ENCODE measurements around the gene IGLL5.
"Not testable (repeated sequence)": the region's sequence is repeated elsewhere in the genome, so short reads cannot be mapped to it uniquely, and the experiment has no call there.

Gene IGLL5

DNA sequence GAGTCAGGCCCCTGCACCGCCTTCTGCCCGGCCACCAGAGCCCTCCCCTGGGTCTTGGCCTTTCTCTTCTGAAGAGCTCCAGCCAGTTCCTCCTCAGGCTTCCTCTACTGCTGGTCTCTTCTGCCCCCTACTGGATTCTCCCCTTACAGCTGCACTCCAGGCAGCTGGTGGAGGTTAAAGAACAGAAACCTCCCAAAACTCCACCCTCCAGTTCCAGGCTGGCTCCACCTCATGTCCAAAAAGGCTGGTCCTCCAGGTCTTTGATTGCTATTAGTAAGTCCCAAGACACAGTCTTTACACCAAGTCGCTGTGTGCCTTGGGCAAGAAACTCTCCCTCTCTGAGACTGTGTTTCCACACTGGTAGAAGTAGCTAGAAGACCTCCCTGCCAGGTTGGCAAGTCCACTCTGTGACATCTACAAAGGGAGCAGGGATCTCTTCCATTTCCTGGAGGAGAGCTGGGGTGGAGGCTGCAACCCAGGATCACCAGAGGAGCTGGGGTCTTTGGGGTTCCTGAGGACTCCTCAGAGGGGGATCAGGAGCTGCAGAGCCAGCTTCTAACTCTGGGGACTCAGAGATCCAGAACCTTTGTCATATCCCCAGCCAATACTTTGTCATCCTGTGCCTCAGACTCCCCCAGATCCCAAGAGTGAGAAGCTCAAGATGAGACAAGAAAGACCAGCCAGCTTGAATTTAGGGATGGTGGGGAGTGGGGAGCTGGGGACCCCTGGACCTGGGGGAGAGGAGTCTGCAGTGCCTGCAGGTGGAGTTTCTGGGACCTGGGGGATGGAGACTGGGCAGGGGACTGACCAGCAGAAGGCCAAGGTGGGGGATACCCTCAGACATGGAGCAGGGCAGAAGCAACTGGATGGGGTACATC lies 3.4 kb upstream of the IGLL5 start:
- DNase-seq: peak in 32 of 58 donors; percentile 1 to 49 (median 14)

DNA sequence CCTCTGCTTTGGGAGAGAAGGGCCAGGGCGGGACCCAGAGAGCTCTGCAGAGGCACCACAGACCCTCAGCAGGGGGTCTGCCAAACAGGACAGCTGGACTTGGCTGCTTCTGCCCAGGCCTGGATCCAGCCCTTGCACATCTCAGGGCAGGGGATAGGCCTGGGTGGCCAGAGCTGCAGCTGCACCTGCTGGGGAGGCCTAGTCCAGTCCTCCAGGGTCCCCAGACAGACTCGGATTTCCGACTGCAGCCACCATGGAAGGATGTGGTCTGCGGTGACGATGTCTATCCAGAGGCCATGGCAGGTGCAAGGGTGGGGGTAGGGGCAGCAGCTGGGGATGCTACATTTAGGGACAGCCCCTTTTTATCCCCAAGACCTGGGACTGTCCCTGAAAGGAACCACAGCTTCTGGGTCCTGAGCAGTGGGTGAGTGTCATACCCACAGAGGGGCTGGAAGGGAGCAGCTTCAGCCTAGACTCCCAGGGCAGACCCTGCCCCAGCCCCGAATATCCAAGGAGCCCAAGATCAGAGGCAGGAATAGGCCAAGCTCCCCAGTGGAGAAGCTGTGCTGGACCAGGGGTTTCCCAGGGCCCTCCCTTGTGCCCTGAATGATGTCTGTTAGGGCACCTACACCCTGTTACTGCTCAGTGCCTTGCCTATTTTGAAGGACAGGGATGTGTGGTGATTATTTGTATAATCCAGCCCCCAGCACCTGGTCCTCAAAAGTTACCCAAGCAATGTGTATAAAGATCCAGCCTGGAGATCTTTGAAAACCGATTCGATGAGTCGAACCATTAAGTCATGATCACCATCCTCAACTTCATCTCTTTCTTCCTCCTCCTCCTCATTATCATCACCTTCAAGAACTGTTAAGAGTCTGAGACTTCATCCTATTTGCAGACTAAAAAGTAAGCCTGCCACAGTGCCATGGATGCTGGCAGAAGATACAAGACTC lies 2.5 kb upstream of the IGLL5 start:
- DNase-seq: no peak

DNA sequence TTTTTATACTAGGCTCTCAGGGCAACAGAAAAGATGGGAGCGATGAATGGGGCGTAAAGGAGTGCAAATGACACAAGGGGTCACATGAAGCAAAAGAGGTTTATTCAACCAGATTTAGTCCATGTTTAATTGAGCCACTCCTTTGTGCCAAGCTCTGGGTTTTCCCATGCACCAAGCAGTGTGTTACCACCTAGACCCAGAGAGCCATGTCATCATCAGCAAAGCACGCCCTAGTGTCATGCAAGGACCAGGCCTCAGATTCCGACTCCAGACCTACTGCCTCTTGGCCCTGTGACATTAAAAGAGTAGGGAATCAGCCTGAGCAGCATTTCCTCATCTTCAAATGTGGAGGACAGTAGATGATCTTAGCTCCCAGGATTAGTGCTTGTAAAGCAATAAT lies 1.1 kb upstream of the IGLL5 start:
- DNase-seq: no peak

DNA sequence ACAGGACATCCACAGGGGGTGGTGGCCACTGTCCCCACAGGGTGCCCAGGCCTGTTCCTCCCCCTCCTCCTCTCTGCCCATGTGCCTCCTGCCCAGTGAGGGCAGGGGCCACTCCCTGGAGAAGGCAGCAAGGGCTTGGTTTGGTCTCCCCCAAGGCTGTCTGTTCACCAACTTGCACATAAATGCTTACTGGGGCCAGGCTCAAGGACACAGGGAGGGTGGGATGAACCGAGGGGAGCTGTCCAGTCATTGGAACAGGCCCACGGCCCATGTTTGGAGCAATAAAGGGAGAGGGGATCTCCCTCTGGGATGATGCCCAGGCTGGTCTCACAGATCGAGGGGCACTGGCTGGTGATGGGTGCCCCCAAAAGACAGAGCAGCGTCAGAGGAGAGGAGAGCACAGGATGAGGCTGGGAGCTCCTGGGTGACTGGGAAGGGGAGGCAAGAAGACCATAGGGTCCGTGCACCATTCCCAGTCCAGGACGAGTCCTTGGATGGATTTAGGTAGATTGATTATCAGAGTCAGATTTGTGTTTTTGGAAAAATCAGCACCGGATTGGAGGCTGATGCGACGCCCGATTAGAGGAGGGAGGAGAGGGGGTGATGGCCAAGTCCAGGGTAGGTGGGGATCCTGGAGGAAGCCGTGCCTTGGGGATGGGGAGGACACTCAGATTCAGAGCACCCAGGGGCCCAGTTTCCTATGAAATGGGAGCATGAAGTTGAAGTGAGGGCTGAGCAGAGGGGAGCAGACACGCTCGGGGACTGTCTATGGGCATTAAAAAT lies 1.1 kb downstream of the IGLL5 start:
- no peak for DNase-seq

DNA sequence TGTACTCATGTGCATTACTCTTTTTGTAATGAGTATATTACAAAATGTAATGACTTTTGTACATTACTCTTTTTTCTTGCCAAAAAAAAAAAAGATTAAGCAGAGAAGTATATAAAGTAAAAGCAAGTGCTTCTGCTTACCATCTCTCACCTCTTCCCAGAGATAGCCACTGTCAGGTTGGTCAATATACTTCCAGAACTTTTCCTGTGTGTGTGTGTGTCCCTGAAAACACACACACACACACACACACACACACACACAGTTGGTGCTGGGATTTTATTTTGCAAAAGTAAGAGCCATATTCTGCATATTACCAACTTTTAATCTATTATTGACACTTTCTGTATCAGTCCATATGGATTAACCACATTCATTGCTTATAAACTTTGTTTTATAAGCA lies 2.5 kb downstream of the IGLL5 start:
- no peak for DNase-seq

DNA sequence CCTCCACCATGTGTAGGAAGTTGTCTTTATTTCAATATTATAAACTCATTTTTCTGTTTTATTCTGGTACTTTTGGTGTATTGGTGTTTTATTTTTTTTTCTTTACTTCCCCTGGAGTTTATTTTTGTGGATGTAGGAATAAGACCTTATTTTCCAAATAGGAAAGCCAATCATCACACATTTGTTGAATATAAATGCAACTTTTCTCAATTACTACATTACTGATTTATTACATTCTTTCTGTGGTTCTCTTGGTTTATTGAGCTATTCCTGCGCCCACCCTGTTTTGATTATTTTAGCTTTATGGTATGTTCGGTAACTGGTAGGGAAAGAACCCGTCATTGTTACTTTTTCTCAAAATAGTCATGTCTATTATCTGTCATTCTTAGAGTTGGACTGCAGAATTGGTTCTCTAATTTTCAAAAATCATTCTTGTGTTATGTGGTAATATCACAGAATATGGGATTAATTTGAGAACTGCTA lies 3.6 kb downstream of the IGLL5 start:
- DNase-seq: no peak

DNA sequence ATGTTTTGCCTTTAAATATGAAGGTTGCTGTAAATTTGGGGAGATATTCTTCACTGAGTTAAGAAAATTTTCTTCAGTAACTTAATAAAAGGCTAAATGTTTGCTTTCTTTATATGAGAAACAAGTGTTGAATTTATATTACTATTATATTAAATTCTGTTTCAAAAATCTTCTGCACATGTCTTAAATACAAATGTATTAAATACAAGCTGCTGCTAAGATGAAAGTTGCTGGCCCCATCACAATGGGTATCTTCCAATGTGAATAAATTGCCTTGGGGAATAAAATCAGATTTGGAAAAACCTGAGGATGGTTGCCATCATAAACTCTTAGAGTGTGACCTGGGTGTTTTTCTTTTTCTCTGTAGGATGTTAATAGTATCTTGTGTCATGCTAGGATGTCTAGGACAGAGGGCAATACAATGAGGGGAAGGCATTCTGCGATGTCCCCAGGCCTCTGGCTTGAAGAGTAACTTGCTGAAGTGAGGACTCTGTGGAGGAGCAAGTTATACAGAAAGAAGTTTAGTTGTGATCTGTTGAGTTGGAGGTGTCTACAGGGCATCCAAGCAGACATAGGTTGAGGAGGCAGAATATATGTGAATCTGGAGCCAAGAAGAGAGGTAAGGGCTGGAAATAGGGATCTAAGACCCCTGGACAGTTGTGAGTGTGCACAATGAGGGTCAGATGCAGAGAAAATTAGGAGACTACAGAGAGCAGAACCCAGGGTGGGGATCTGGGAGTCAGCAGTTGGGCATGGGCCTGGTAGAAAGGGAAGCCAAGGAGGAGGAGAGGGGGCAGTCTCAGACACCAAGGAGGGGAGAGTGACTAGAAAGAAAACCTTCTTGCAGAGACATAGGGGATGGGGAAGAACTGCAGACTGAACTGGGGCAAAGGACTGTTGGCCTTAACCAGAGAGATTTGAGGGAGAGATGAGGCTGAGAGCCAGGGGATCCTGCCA lies 4.8 kb downstream of the IGLL5 start:
- DNase-seq: no peak

DNA sequence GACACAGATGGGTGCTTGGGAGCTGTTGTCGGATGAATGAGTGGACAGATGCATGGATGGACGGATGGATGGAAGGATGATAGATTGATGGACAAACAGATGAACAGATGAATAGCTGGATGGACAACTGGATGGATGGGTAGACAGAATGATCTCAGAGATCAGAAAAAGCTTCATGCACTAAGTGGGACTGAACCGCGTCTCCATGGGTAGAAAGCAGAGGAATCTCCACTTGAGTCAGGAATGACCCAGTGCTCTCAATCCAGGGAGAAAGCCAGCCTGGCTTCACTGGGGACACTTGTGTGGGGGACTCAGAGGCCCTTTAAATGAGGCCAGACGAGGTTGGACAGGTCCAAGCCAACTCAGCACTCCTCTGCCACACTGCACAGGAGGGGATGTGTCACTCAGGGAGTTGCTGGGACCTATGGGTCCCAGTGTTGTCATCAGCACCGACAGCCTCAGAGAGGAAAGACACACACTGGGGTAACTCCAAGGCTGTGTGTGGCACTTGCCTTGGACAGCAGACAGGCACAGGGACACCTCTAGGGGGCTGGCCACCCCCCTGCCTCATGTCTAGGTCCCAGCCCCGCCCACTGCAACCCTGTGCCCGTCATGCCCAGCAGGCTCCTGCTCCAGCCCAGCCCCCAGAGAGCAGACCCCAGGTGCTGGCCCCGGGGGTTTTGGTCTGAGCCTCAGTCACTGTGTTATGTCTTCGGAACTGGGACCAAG lies 5.6 kb downstream of the IGLL5 start:
- DNase-seq: no peak

DNA sequence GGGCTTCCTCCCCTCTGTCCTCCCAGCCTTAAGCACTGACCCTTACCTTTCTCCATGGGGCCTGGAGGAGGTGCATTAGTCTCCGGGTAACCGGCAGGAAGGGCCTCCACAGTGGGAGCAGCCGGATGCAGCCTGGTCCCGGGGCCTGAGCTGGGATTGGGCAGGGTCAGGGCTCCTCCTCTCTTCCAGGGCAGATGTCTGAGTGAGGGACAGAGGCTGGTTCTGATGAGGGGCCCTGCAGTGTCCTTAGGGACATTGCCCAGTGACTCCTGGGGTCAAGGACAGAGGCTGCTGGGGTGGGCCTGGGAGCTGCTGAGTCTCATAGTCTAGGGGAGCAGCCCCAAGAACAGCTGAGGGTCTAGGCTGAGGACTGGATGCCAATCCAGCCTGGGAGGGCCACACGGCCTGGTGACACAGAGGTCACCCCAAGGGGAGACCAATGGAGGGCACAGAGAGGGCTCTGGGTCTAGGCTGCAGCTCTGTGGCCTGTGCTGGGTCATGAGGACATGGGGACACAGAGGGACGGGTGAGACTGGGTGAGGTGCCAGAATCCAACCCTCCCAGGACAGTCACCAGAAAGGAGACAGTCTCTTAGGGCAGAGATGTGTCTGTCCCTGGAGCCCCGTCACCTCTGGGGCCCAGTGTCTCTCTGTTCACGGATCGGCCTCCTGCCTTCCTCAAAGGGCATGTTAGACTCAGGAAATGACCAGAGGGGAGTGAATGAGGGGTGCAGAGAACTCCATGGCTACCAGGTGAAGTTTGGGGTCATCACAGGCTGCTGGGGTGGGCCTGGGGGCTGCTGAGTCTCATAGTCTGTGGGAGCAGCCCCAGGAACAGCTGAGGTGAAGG lies 6.5 kb downstream of the IGLL5 start:
- DNase-seq: no peak

DNA sequence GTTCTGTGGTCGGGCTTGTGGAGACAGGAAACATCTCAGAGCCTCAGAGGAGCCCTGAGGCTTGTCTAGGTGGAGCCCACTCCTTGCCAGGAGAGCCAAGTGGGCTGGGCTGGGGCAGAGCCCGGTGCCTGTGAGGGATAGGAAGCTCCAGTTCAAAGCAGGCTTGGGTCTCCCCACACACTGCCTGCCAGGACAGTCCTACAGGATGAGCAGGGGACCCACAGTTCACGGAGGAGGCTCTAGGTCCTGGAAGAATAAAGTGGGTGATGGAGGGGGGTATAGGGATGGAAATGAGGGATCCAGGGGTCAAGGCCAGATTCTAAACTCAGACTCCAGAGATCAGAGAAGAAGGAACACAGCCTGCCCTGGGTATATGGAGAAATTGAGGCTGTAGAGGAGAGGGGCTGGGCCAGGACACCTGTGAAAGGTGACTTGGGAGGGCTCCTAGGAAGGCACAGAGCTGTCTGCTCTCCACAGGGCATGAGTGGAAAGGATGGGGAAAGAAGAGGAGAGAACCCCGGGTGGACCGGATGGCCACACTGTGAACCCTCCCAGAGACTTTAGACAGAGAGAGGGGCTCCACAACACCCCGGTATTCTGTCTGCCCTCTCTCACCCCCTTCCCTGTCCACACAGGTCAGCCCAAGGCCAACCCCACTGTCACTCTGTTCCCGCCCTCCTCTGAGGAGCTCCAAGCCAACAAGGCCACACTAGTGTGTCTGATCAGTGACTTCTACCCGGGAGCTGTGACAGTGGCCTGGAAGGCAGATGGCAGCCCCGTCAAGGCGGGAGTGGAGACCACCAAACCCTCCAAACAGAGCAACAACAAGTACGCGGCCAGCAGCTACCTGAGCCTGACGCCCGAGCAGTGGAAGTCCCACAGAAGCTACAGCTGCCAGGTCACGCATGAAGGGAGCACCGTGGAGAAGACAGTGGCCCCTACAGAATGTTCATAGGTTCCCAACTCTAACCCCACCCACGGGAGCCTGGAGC lies 7.4 kb downstream of the IGLL5 start:
- no peak for DNase-seq

DNA sequence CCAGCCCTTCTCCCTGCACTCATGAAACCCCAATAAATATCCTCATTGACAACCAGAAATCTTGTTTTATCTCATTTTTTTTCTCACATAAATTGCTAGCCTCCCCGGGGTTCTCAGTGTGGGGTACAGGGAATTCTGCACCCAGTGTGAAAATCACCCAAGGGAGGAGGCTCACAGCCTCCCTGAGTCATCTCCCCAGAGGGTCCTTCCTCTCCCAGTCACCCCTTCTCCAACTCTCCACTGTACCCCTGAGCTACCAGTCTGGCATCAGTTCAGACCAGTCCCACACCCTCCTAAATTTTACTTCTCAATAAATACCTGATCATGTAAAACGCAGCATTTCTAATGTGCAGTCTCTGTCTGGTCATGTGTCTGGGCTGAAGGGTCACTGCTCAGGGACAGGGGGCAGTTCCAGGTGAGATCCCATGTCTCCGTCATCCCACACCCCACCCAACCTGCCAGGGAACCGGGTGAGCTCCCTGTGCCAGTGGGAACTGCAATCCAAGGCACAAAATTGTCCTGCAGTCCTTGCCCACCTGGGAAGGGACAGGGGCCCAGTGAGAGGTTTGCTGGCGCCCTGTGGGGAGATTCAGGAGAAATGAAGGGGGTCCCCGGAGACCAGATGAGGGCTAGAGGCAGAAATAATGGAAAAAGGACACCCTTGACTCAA lies 8.3 kb downstream of the IGLL5 start:
- DNase-seq: no peak

DNA sequence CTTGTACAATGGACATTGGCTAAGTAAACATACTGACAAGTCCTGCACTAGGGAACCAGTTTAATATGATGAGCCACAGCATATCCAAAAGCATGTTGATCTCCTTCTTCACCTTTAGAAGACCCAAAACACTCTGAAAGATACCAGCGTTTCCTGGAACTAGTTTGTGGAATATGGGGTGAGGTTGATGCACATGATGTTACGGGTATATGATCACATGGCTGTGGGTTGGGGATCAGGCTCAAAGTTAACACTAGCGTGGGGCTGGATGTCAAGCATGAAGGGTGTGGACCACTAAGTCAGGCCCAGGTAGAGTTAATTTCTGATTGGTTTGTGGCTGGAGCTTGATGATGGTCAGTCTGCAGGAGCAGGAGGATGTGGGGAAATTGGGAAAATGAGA lies 9.0 kb downstream of the IGLL5 start:
- no peak for DNase-seq

DNA sequence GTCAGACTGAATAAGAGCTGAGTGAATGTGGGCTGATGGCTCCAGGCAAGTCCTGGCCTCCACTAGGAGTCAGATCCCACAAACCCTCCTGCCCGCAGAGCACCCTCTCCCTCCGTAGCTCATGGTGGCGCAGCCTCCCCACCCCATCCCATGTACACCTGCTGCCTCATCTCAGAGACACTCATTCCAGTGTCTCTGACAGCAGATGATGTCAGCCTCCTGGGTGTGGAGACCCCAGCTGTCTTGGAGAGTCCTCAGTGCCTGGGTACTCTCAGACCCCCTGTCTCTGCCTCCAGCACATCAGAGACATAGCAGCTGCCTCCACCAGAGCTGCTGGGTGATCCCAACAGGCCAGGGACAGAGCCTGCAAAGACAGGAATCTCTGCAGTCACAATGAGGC lies 9.5 kb downstream of the IGLL5 start:
- DNase-seq: no peak

DNA sequence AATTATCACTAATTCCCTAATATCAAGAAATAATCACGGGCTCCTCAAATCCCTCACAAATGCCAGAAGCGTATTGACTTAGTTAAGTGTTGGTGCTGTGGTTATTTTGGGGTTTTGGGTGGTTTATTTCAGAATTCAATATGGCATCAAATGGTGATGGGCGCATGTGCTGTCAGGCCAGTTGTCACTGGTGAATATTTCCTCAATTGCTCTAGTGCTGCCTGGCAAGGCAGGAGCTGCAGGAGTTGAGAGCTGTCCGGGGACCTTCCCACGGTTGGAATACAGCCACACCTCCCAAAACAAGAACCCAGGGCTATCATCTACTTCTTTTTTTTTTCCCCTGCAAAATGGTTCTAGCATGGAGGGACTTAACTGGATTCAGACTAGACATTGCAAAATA lies 10.3 kb downstream of the IGLL5 start:
- DNase-seq: no peak

DNA sequence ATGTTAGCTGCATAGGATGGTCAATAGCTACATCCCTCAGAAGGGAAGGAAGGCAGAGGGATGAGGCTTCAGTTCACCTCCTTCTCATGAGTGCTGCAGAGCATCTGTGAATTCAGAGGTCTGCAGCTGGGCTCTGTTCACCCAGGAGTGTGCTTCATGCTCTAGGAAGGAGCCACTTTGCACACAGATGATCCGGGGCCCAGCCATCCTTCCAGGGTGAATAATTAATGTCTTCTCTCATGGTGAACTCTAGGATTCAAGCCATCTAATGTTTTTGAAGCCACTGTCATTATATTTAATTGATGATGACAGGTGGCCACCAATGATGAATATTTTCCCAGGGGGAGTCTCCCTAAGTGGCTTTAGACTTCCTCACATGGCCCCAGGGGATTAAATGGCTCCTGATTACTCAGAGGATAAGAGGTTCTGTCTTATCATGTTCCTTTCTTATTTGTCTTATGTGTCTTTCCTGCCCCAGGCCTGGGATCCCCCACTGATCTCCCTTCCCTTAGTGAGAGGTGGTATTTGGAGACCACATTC lies 10.9 kb downstream of the IGLL5 start:
- DNase-seq: not testable (repeated sequence)
